SK-N-MC (cell line): ENCODE results near the gene MR1.
A peak's percentile ranks its signal among the peaks of the same experiment; 100 is the strongest.

Experiments used
- DNase-seq: peaks from one replicate; pipeline ENCODE4 v3.0.0-alpha.2; 2011; ENCODE audit warnings: low read depth, low spot score
- H3K27ac ChIP-seq: fragments of 200-600 bp; sonication (generic); 2 replicates; pipeline ENCODE4 v1.5.1; 2016; ENCODE audit warnings: mixed run types
- H3K36me3 ChIP-seq: fragments of 200-600 bp; sonication (generic); 2 replicates; pipeline ENCODE4 v1.6.1; 2017; ENCODE audit warnings: antibody characterized with exemption, low read length, mixed read lengths; ENCODE audit not compliant: insufficient read depth
- H3K4me3 ChIP-seq: fragments of 200-600 bp; sonication (generic); 2 replicates; pipeline ENCODE4 v1.5.1; 2016
- H3K9ac ChIP-seq: fragments of 200-600 bp; sonication (generic); 2 replicates; pipeline ENCODE4 v1.8.0; 2017; ENCODE audit warnings: mixed run types, mixed read lengths; ENCODE audit not compliant: insufficient read length
- H3K9me3 ChIP-seq: fragments of 200-600 bp; sonication (generic); 2 replicates; pipeline ENCODE4 v1.6.1; 2017; ENCODE audit warnings: low read depth, mild to moderate bottlenecking, antibody characterized with exemption, low read length, moderate library complexity, mixed read lengths
- EZH2 ChIP-seq: fragments of 200-600 bp; sonication (generic); IDR thresholded peaks from one replicate; pipeline ENCODE4 v1.6.1; 2017; ENCODE audit warnings: antibody characterized with exemption
- FOXP2 ChIP-seq: optimal IDR thresholded peaks from 2 replicates; pipeline ENCODE3; 2011; ENCODE audit warnings: mild to moderate bottlenecking, moderate library complexity; ENCODE audit not compliant: insufficient read depth; ENCODE audit errors: extremely low read length, control extremely low read depth
- POLR2AphosphoS5 ChIP-seq: IDR thresholded peaks from 2 replicates; pipeline ENCODE4 v1.6.1; 2012; ENCODE audit warnings: mild to moderate bottlenecking, low read depth, low read length, borderline replicate concordance

MR1 gene

GRCh38 chr1:181095763-181096184, 62.0 kb downstream of the MR1 start:
- no peak for DNase-seq

GRCh38 chr1:181097242-181097641, 63.5 kb downstream of the MR1 start:
- DNase-seq, result no peak
- TF ChIP-seq EZH2 (no peak), POLR2AphosphoS5 (no peak), FOXP2 (no peak)
- Histone ChIP-seq H3K36me3 (no peaks in the 10 kb centered on the region), H3K27ac (no peak overlapping the region), H3K4me3 (no peak overlapping the region), H3K9ac (no peak overlapping the region), H3K9me3 (no peaks in the 10 kb centered on the region)

More at GRCh38 chr1:181095763-181096184, 62.0 kb downstream of the MR1 start:
- Histone ChIP-seq H3K4me3 (peak overlapping the region; percentile 64), H3K9ac (no peak overlapping the region), H3K9me3 (no peaks in the 10 kb centered on the region), H3K36me3 (no peaks in the 10 kb centered on the region), H3K27ac (peak overlapping the region; percentile 71; the same call in 1 of the 2 replicates)
- no peak for TF ChIP-seq POLR2AphosphoS5
- no peak for TF ChIP-seq EZH2
- TF ChIP-seq FOXP2, result no peak

GRCh38 chr1:181099152-181100014, 65.6 kb downstream of the MR1 start:
- no peaks in the 10 kb centered on the region for H3K9me3 ChIP-seq
- no peak overlapping the region for H3K4me3 ChIP-seq
- no peak for DNase-seq
- H3K36me3 ChIP-seq, result no peaks in the 10 kb centered on the region
- H3K9ac ChIP-seq, result no peak overlapping the region
- H3K27ac ChIP-seq, result 0 out of 2 replicates have a peak overlapping the region, but pooled peaks have one; percentile 12
- TF ChIP-seq POLR2AphosphoS5 (no peak), EZH2 (no peak), FOXP2 (no peak)

- Histone ChIP-seq H3K36me3 (no peaks in the 10 kb centered on the region), H3K27ac (no peak overlapping the region), H3K9me3 (no peaks in the 10 kb centered on the region), H3K9ac (no peak overlapping the region), H3K4me3 (no peak overlapping the region)
- TF ChIP-seq FOXP2 (no peak), EZH2 (no peak), POLR2AphosphoS5 (no peak)
- DNase-seq, result no peak
Observed at GRCh38 chr1:181100015-181100905, 66.5 kb downstream of the MR1 start.

- Histone ChIP-seq H3K27ac (no peak overlapping the region), H3K9me3 (no peaks in the 10 kb centered on the region), H3K9ac (no peak overlapping the region), H3K36me3 (no peaks in the 10 kb centered on the region), H3K4me3 (no peak overlapping the region)
- TF ChIP-seq FOXP2 (no peak), EZH2 (no peak), POLR2AphosphoS5 (no peak)
- DNase-seq, result no peak
Observed at GRCh38 chr1:181100934-181101333, 67.2 kb downstream of the MR1 start.

- Histone ChIP-seq H3K4me3 (peak overlapping the region; percentile 34; the same call in 1 of the 2 replicates), H3K27ac (peak overlapping the region; percentile 55), H3K36me3 (no peaks in the 10 kb centered on the region), H3K9me3 (no peaks in the 10 kb centered on the region), H3K9ac (no peak overlapping the region)
- no peak for DNase-seq
- TF ChIP-seq POLR2AphosphoS5 (no peak), EZH2 (no peak), FOXP2 (no peak)
Observed at GRCh38 chr1:181101581-181102226, 67.9 kb downstream of the MR1 start.

- Histone ChIP-seq H3K4me3 (no peak overlapping the region), H3K9ac (no peak overlapping the region), H3K36me3 (no peaks in the 10 kb centered on the region), H3K9me3 (no peaks in the 10 kb centered on the region), H3K27ac (peak overlapping the region; percentile 49)
- DNase-seq, result no peak
- TF ChIP-seq POLR2AphosphoS5, result no peak
- no peak for TF ChIP-seq FOXP2
- TF ChIP-seq EZH2, result no peak
Observed at GRCh38 chr1:181102841-181103240, 69.1 kb downstream of the MR1 start.
